HG03196 (cell line): ENCODE results near the gene CENPU.

Experiments used
- ATAC-seq: cut with Tn5 transposase; IDR thresholded peaks from one replicate; pipeline ENCODE4 v1.9.1; 2021; ENCODE audit not compliant: unreplicated experiment

Gene CENPU

GRCh38 chr4:184713887-184714286 is 20.0 kb downstream of the CENPU start:
- no peak for ATAC-seq

- ATAC-seq, result no peak
Measured at GRCh38 chr4:184712322-184712721, 21.6 kb downstream of the CENPU start.

GRCh38 chr4:184706453-184706852 is 27.4 kb downstream of the CENPU start:
- no peak for ATAC-seq

- ATAC-seq, result no peak
Measured at GRCh38 chr4:184705692-184706091, 28.2 kb downstream of the CENPU start.

GRCh38 chr4:184702114-184702513 is 31.8 kb downstream of the CENPU start:
- no peak for ATAC-seq

- ATAC-seq, result no peak
Measured at GRCh38 chr4:184699941-184700340, 34.0 kb downstream of the CENPU start.

GRCh38 chr4:184697956-184698355 is 35.9 kb downstream of the CENPU start:
- no peak for ATAC-seq

GRCh38 chr4:184695178-184695896 is 38.6 kb downstream of the CENPU start:
- ATAC-seq, result no peak

GRCh38 chr4:184694412-184694956 is 39.4 kb downstream of the CENPU start:
- no peak for ATAC-seq

- no peak for ATAC-seq
Measured at GRCh38 chr4:184693056-184693455, 40.8 kb downstream of the CENPU start.

- ATAC-seq, result no peak
Measured at GRCh38 chr4:184689681-184690080, 44.2 kb downstream of the CENPU start.

- no peak for ATAC-seq
Measured at GRCh38 chr4:184688447-184688846, 45.4 kb downstream of the CENPU start.

GRCh38 chr4:184688005-184688404 is 45.9 kb downstream of the CENPU start:
- no peak for ATAC-seq

GRCh38 chr4:184684491-184685189 is 49.3 kb downstream of the CENPU start:
- no peak for ATAC-seq

- no peak for ATAC-seq
Measured at GRCh38 chr4:184681916-184682315, 52.0 kb downstream of the CENPU start.

GRCh38 chr4:184680698-184681097 is 53.2 kb downstream of the CENPU start:
- no peak for ATAC-seq

GRCh38 chr4:184675821-184676492 is 57.9 kb downstream of the CENPU start:
- ATAC-seq, result no peak

- no peak for ATAC-seq
Measured at GRCh38 chr4:184675018-184675417, 58.9 kb downstream of the CENPU start.

- no peak for ATAC-seq
Measured at GRCh38 chr4:184674011-184674410, 59.9 kb downstream of the CENPU start.

- ATAC-seq, result no peak
Measured at GRCh38 chr4:184672741-184673140, 61.2 kb downstream of the CENPU start.

- ATAC-seq, result no peak
Measured at GRCh38 chr4:184671101-184671500, 62.8 kb downstream of the CENPU start.

- no peak for ATAC-seq
Measured at GRCh38 chr4:184669251-184669650, 64.6 kb downstream of the CENPU start.
